ENCODE results near the gene IRS2.

DNA sequence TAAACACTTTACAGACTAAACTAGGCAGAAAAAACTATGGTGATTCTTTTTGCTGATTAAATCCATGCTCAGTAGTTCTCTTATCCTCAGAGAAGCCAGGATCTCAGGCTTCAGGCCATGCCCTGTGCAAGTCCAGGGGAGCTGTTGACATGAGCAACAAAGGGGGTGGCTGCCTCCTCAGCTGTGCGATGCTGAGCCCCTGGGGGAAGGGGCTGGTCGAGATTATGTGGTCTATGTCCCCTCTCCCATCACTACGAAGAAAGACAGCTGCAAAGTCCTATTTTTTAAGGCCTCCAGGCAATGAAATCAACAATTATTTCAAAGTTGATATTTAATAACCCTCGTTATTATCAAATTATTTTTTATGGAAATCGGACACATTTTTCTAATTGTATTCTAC is 37.0 kb downstream of the IRS2 start:
- TF ChIP-seq GABPA (IDR thresholded peaks at IDR 0.05; ENCODE audit: borderline replicate concordance, insufficient read depth, low read length) (no peak), YY1 (IDR thresholded peaks at IDR 0.05; ENCODE audit: low read depth, low read length) (no peak), EP300 (IDR thresholded peaks at IDR 0.05; ENCODE audit: borderline replicate concordance in 1 of 2, low read depth in 2 of 2, low read length in 2 of 2) (no peak), BACH1 (IDR thresholded peaks at IDR 0.05; ENCODE audit: low read length) (no peak), POLR2A (IDR thresholded peaks at IDR 0.05; ENCODE audit: control extremely low read depth in 1 of 2, low read depth in 2 of 2, low read length in 2 of 2) (no peak), SRF (IDR thresholded peaks at IDR 0.05; ENCODE audit: low read depth, low read length) (no peak)
- TF ChIP-seq, protein P1, sequence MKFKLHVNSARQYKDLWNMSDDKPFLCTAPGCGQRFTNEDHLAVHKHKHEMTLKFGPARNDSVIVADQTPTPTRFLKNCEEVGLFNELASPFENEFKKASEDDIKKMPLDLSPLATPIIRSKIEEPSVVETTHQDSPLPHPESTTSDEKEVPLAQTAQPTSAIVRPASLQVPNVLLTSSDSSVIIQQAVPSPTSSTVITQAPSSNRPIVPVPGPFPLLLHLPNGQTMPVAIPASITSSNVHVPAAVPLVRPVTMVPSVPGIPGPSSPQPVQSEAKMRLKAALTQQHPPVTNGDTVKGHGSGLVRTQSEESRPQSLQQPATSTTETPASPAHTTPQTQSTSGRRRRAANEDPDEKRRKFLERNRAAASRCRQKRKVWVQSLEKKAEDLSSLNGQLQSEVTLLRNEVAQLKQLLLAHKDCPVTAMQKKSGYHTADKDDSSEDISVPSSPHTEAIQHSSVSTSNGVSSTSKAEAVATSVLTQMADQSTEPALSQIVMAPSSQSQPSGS (IDR thresholded peaks at IDR 0.05; ENCODE audit: low read length), result no peak
- TF ChIP-seq, protein P2, sequence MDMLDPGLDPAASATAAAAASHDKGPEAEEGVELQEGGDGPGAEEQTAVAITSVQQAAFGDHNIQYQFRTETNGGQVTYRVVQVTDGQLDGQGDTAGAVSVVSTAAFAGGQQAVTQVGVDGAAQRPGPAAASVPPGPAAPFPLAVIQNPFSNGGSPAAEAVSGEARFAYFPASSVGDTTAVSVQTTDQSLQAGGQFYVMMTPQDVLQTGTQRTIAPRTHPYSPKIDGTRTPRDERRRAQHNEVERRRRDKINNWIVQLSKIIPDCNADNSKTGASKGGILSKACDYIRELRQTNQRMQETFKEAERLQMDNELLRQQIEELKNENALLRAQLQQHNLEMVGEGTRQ (IDR thresholded peaks at IDR 0.05; ENCODE audit: low read length), result no peak
- TF ChIP-seq, protein P3, sequence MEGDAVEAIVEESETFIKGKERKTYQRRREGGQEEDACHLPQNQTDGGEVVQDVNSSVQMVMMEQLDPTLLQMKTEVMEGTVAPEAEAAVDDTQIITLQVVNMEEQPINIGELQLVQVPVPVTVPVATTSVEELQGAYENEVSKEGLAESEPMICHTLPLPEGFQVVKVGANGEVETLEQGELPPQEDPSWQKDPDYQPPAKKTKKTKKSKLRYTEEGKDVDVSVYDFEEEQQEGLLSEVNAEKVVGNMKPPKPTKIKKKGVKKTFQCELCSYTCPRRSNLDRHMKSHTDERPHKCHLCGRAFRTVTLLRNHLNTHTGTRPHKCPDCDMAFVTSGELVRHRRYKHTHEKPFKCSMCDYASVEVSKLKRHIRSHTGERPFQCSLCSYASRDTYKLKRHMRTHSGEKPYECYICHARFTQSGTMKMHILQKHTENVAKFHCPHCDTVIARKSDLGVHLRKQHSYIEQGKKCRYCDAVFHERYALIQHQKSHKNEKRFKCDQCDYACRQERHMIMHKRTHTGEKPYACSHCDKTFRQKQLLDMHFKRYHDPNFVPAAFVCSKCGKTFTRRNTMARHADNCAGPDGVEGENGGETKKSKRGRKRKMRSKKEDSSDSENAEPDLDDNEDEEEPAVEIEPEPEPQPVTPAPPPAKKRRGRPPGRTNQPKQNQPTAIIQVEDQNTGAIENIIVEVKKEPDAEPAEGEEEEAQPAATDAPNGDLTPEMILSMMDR (IDR thresholded peaks at IDR 0.05; ENCODE audit: control extremely low read depth in 1 of 3, insufficient read depth in 1 of 3, low read depth in 1 of 3, low read length in 3 of 3), result no peak

All from H1 (cell line).